GM23338 (cell line): ENCODE results near the gene XKR7. TPM values are rescaled to one million over a fixed set of nuclear protein-coding genes. Genes with fewer than 3 reads are reported as not detected.

ENCODE experiments used
- JUNB ChIP-seq: IDR thresholded peaks from one replicate; pipeline ENCODE4 v1.6.1; 2016; ENCODE audit warnings: antibody characterized with exemption; ENCODE audit not compliant: unreplicated experiment
- ZNF331 ChIP-seq: fragments of 250-450 bp; sonication (Bioruptor Pico); IDR thresholded peaks from 2 replicates; pipeline ENCODE4 v1.5.0; 2020; ENCODE audit warnings: low read depth, mild to moderate bottlenecking, moderate library complexity
- polyA plus RNA-seq: library from polyadenylated mRNA; unstranded; fragments of >200 nt; fragmentation: Nextera tagmentation; extraction: Ambion mirVana; gene quantifications from 2 replicates; pipeline ENCODE4 v1.2.1, GENCODE V29; 2016
- total RNA-seq: library from RNA; depleted of rRNA; stranded (reverse); fragments of >200 nt; shearing (Covaris generic); gene quantifications from 2 replicates; pipeline ENCODE4 v1.2.3, GENCODE V29; 2014
- TF ChIP-seq, protein P1 (sequence below): fragments of 250-450 bp; sonication (Bioruptor Pico); IDR thresholded peaks from 2 replicates; pipeline ENCODE4 v1.5.0; 2020; ENCODE audit warnings: mild to moderate bottlenecking, moderate library complexity
- TF ChIP-seq, protein P2 (sequence below): IDR thresholded peaks from one replicate; pipeline ENCODE4 v1.6.1; 2018; ENCODE audit warnings: antibody characterized with exemption; ENCODE audit not compliant: unreplicated experiment
- TF ChIP-seq, protein P3 (sequence below), 2 experiments: fragments of 200-600 bp in 1 of 2; sonication (generic) in 1 of 2; conservative IDR thresholded peaks; 2 replicates each; pipeline versions ENCODE4 v1.5.1 to v1.6.1; 2016 to 2017; ENCODE audit warnings: antibody characterized with exemption in 2 of 2, low read depth in 2 of 2, mild to moderate bottlenecking in 2 of 2, moderate library complexity in 1 of 2

The XKR7 gene
- total and polyA plus RNA-seq, 2 experiments from 2014 or later: 0.61 to 3.9 TPM

DNA sequence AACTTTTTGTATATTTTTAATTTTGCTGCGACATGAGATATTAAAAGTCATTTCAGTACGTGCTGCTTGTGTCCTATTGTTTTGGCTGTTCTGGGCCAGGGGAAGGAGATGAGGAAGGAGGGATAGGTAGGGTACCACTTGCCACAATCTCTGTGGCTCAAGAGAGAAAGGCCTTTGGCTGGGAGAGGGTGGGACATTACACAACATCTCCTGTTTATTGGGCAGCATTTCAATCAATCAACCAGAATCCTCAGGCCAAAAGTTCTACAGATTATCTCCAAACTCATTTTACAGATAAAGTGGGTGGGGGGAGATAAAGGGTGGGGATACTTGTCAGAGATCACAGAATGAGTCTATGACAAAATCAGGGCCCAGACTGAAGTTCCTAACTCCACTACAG, 35.4 kb downstream of the XKR7 start (continued):
- TF ChIP-seq, protein P1, sequence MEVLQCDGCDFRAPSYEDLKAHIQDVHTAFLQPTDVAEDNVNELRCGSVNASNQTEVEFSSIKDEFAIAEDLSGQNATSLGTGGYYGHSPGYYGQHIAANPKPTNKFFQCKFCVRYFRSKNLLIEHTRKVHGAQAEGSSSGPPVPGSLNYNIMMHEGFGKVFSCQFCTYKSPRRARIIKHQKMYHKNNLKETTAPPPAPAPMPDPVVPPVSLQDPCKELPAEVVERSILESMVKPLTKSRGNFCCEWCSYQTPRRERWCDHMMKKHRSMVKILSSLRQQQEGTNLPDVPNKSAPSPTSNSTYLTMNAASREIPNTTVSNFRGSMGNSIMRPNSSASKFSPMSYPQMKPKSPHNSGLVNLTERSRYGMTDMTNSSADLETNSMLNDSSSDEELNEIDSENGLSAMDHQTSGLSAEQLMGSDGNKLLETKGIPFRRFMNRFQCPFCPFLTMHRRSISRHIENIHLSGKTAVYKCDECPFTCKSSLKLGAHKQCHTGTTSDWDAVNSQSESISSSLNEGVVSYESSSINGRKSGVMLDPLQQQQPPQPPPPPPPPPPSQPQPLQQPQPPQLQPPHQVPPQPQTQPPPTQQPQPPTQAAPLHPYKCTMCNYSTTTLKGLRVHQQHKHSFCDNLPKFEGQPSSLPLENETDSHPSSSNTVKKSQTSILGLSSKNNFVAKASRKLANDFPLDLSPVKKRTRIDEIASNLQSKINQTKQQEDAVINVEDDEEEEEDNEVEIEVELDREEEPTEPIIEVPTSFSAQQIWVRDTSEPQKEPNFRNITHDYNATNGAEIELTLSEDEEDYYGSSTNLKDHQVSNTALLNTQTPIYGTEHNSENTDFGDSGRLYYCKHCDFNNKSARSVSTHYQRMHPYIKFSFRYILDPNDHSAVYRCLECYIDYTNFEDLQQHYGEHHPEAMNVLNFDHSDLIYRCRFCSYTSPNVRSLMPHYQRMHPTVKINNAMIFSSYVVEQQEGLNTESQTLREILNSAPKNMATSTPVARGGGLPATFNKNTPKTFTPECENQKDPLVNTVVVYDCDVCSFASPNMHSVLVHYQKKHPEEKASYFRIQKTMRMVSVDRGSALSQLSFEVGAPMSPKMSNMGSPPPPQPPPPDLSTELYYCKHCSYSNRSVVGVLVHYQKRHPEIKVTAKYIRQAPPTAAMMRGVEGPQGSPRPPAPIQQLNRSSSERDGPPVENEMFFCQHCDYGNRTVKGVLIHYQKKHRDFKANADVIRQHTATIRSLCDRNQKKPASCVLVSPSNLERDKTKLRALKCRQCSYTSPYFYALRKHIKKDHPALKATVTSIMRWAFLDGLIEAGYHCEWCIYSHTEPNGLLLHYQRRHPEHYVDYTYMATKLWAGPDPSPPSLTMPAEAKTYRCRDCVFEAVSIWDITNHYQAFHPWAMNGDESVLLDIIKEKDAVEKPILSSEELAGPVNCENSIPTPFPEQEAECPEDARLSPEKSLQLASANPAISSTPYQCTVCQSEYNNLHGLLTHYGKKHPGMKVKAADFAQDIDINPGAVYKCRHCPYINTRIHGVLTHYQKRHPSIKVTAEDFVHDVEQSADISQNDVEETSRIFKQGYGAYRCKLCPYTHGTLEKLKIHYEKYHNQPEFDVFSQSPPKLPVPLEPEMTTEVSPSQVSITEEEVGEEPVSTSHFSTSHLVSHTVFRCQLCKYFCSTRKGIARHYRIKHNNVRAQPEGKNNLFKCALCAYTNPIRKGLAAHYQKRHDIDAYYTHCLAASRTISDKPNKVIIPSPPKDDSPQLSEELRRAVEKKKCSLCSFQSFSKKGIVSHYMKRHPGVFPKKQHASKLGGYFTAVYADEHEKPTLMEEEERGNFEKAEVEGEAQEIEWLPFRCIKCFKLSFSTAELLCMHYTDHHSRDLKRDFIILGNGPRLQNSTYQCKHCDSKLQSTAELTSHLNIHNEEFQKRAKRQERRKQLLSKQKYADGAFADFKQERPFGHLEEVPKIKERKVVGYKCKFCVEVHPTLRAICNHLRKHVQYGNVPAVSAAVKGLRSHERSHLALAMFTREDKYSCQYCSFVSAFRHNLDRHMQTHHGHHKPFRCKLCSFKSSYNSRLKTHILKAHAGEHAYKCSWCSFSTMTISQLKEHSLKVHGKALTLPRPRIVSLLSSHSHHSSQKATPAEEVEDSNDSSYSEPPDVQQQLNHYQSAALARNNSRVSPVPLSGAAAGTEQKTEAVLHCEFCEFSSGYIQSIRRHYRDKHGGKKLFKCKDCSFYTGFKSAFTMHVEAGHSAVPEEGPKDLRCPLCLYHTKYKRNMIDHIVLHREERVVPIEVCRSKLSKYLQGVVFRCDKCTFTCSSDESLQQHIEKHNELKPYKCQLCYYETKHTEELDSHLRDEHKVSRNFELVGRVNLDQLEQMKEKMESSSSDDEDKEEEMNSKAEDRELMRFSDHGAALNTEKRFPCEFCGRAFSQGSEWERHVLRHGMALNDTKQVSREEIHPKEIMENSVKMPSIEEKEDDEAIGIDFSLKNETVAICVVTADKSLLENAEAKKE (CRISPR knock-in tag): no peak
- TF ChIP-seq ZNF331 (CRISPR knock-in tag): no peak
- TF ChIP-seq, protein P2, sequence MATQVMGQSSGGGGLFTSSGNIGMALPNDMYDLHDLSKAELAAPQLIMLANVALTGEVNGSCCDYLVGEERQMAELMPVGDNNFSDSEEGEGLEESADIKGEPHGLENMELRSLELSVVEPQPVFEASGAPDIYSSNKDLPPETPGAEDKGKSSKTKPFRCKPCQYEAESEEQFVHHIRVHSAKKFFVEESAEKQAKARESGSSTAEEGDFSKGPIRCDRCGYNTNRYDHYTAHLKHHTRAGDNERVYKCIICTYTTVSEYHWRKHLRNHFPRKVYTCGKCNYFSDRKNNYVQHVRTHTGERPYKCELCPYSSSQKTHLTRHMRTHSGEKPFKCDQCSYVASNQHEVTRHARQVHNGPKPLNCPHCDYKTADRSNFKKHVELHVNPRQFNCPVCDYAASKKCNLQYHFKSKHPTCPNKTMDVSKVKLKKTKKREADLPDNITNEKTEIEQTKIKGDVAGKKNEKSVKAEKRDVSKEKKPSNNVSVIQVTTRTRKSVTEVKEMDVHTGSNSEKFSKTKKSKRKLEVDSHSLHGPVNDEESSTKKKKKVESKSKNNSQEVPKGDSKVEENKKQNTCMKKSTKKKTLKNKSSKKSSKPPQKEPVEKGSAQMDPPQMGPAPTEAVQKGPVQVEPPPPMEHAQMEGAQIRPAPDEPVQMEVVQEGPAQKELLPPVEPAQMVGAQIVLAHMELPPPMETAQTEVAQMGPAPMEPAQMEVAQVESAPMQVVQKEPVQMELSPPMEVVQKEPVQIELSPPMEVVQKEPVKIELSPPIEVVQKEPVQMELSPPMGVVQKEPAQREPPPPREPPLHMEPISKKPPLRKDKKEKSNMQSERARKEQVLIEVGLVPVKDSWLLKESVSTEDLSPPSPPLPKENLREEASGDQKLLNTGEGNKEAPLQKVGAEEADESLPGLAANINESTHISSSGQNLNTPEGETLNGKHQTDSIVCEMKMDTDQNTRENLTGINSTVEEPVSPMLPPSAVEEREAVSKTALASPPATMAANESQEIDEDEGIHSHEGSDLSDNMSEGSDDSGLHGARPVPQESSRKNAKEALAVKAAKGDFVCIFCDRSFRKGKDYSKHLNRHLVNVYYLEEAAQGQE: no peak
- TF ChIP-seq, protein P3, sequence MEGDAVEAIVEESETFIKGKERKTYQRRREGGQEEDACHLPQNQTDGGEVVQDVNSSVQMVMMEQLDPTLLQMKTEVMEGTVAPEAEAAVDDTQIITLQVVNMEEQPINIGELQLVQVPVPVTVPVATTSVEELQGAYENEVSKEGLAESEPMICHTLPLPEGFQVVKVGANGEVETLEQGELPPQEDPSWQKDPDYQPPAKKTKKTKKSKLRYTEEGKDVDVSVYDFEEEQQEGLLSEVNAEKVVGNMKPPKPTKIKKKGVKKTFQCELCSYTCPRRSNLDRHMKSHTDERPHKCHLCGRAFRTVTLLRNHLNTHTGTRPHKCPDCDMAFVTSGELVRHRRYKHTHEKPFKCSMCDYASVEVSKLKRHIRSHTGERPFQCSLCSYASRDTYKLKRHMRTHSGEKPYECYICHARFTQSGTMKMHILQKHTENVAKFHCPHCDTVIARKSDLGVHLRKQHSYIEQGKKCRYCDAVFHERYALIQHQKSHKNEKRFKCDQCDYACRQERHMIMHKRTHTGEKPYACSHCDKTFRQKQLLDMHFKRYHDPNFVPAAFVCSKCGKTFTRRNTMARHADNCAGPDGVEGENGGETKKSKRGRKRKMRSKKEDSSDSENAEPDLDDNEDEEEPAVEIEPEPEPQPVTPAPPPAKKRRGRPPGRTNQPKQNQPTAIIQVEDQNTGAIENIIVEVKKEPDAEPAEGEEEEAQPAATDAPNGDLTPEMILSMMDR (conservative IDR thresholded peaks at IDR 0.05; ENCODE audit: low read depth in 2 of 2): no peak
- TF ChIP-seq JUNB: no peak
